ENCODE measurements around the gene ERVW-1. TPM values are rescaled to one million over a fixed set of nuclear protein-coding genes. Genes with fewer than 3 reads are reported as not detected.

ERVW-1 gene
- total RNA-seq, 2 experiments from 2014 or later: not detected

DNA sequence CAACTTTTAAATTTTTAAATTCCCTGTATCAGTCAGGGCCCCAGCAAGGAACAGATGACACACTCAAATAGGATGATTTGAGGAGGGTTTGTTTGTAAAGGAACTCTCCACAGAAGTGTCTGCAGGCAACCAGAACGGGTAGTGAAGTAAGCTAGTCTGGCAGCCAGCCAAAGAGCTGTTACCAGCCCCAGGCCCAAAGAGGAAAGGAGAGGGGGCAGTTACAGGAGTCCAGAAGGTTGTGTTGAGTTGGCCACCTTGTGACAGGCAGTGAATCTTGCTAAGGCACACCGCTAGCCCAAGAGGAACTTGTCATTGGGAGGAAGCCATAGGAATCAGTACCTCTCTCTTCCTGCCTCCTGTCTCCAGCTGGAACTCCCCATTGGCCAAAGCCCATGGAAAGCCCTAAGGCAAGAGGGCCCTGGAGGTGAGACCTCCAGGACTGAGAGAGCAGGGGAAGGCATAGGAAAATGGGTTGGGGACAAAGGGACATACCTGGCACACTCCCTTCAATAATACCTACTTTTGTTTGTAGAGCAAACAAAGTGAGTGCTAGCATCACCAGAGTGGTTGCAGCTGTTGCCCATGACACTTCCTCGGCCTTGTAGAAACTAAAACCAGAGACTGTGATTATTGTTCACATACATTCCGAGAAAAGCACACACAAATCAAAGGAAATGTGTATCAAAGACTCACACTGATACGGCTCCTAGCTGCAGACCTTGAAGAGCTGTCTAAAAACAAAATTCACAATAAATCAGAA is 55.9 kb downstream of the ERVW-1 start:
- no peak overlapping the region for H3K27ac ChIP-seq (ENCODE audit: low read depth, low read length, poor library complexity, severe bottlenecking)
- BruUV-seq (replicated peaks): no TSS peak
- peak; percentile 12 for DNase-seq (ENCODE audit: low spot score)
- no peak overlapping the region for H3K4me3 ChIP-seq (ENCODE audit: low read depth, low read length, poor library complexity, severe bottlenecking)
- H3K36me3 ChIP-seq (ENCODE audit: insufficient read depth, low read length): no peaks in the 10 kb centered on the region
- H3K9me3 ChIP-seq (ENCODE audit: low read length): no peaks in the 10 kb centered on the region
- no peaks in the 10 kb centered on the region for H3K79me2 ChIP-seq (ENCODE audit: insufficient read depth, low read depth, low read length)
- H2AFZ ChIP-seq (ENCODE audit: low read length): peak overlapping the region; percentile 53; the same call in 1 of the 2 replicates
- TF ChIP-seq, protein P1, sequence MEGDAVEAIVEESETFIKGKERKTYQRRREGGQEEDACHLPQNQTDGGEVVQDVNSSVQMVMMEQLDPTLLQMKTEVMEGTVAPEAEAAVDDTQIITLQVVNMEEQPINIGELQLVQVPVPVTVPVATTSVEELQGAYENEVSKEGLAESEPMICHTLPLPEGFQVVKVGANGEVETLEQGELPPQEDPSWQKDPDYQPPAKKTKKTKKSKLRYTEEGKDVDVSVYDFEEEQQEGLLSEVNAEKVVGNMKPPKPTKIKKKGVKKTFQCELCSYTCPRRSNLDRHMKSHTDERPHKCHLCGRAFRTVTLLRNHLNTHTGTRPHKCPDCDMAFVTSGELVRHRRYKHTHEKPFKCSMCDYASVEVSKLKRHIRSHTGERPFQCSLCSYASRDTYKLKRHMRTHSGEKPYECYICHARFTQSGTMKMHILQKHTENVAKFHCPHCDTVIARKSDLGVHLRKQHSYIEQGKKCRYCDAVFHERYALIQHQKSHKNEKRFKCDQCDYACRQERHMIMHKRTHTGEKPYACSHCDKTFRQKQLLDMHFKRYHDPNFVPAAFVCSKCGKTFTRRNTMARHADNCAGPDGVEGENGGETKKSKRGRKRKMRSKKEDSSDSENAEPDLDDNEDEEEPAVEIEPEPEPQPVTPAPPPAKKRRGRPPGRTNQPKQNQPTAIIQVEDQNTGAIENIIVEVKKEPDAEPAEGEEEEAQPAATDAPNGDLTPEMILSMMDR (conservative IDR thresholded peaks at IDR 0.05; ENCODE audit: low read length): no peak
- no peak for TF ChIP-seq EZH2phosphoT487 (IDR thresholded peaks at IDR 0.05; ENCODE audit: borderline replicate concordance, low read depth, low read length)
- H3K4me2 ChIP-seq (ENCODE audit: low read length): peak overlapping the region; percentile 14; the same call in 1 of the 2 replicates
- H3K9me2 ChIP-seq (ENCODE audit: insufficient read depth, low read length): no peaks in the 10 kb centered on the region
- H4K20me1 ChIP-seq (ENCODE audit: insufficient read depth, low read length): no peaks in the 10 kb centered on the region
- intact Hi-C loops (cut with micrococcal nuclease; ENCODE audit: unreplicated experiment): no loop called here
- POLR2A ChIA-PET: interaction anchor here (0.5 to 0.6 kb wide), 3 partner anchors 13 to 69 kb away, joined by 3 to 6 read pairs (median 3); no protein-coding TSS in a partner anchor
- CTCF ChIA-PET (ENCODE audit: unreplicated experiment): no interaction called here
- H3K4me1 ChIP-seq (ENCODE audit: insufficient read depth, low read length, poor library complexity, severe bottlenecking): peaks cover 5% of the 10 kb centered on the region

Other genes with a start within 250 kb of the ERVW-1 start
- 35.7 and 50.0 TPM in 2 replicates for gene KRIT1, start 232.0 kb downstream of the ERVW-1 start, total RNA-seq (2014; rRNA removed; shearing (Covaris generic))
- 44.5 and 44.8 TPM in 2 replicates for gene KRIT1, start 232.0 kb downstream of the ERVW-1 start, total RNA-seq (2022)
- 15.4 and 25.3 TPM in 2 replicates for gene ANKIB1, start 232.0 kb downstream of the ERVW-1 start, total RNA-seq (2014; rRNA removed; shearing (Covaris generic))
- gene ANKIB1, start 232.0 kb downstream of the ERVW-1 start, total RNA-seq (2022): 42.3 and 51.6 TPM in 2 replicates
- 15.5 and 19.6 TPM in 2 replicates for gene GATAD1, start 30.5 kb downstream of the ERVW-1 start, total RNA-seq (2014; rRNA removed; shearing (Covaris generic))
- 37.9 and 47.3 TPM in 2 replicates for gene GATAD1, start 30.5 kb downstream of the ERVW-1 start, total RNA-seq (2022)
- 28.3 and 28.7 TPM in 2 replicates for gene PEX1, start 50.6 kb upstream of the ERVW-1 start, total RNA-seq (2014; rRNA removed; shearing (Covaris generic))
- 36.0 and 47.4 TPM in 2 replicates for gene PEX1, start 50.6 kb upstream of the ERVW-1 start, total RNA-seq (2022)
- gene RBM48, start 50.8 kb upstream of the ERVW-1 start, total RNA-seq (2014; rRNA removed; shearing (Covaris generic)): 7.7 and 10.7 TPM in 2 replicates
- gene RBM48, start 50.8 kb upstream of the ERVW-1 start, total RNA-seq (2022): 15.1 and 15.7 TPM in 2 replicates
- gene FAM133B, start 112.4 kb upstream of the ERVW-1 start, total RNA-seq (2014; rRNA removed; shearing (Covaris generic)): 27.5 and 30.5 TPM in 2 replicates
- 39.3 and 46.8 TPM in 2 replicates for gene FAM133B, start 112.4 kb upstream of the ERVW-1 start, total RNA-seq (2022)